GM12801 (cell line): Measurements from ENCODE around the gene EEF2K.

Experiments used
- CTCF ChIP-seq: IDR thresholded peaks from one replicate; pipeline ENCODE4 v1.5.1; 2011; ENCODE audit warnings: control low read depth; ENCODE audit not compliant: insufficient read length; ENCODE audit errors: extremely low read depth

Gene EEF2K

DNA sequence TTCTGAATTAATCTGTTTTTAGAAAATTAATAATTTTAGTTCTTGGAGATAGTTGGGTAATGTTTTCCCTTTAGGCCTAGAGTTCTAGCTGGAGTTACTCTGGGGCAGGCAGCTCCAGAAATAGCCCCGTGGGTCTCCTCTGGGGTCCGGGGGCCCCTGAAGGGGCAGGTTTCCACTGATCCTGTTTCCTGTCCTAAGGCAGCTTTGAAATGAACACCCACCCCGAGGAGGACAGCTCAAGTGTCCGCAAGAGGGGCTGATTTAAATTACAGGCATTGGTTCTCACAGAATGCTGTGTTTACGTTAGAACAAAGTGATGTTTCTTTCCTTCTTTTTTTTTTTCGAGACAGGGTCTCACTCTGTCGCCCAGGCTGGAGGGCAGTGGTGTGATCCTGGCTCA lies 23.8 kb downstream of the EEF2K start:
- no peak for TF ChIP-seq CTCF

- no peak for TF ChIP-seq CTCF
Observed at GRCh38 chr16:22232277-22233036, 26.4 kb downstream of the EEF2K start.

DNA sequence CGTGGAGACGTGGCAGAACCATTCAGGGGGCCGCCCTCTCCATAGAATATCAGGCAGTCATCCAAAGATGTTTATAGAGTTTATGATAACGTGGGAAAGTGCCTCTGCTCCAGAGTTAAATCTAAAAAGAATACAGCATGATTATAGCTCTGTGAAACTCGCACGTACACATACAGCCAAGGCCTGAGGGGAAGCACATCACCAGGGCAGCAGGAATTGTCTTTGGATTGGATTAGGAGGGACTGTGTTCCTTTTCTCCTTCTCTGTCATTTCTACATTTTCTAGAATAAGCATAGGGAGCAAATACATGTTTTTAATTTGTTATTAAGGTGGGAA lies 26.9 kb downstream of the EEF2K start:
- no peak for TF ChIP-seq CTCF

DNA sequence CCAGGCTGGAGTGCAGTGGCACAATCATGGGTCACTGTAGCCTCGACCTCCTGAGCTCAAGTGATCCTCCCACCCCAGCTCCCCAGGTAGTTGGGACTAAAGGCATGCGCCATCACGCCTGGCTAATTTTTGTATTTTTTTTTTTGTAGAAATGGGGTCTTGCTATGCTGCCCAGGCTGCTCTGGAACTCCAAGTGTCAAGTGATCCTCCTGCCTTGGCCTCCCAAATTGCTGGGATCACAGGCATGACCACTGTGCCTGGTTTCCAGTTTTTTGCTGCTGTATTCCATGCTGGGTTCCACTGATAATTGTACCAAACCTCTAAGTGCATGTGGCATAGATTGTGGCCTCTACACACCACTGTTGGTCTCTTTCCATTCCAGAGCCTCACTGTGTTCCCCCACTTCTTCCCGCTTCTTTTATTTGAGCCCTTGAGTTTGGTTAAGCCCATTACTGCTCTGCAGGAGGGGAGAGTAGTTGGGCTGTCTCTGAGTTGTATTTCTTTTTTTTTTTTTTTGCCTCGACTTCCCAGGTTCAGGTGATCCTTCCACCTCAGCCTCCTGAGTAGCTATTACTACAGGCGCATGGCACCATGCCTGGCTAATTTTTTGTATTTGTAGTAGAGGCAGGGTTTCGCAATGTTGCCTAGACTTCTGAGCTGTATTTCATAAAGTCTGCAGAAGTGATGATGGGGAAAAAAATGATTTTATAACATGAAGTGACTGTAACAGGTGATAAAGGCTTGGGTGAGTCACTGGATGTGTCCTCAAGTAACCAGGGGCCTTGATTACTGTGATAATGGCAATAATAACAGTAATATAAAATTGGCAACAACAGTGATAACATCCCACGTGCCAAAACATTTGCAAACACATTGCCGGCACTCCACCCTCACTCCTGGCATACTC lies 30.0 kb downstream of the EEF2K start:
- TF ChIP-seq CTCF: no peak

DNA sequence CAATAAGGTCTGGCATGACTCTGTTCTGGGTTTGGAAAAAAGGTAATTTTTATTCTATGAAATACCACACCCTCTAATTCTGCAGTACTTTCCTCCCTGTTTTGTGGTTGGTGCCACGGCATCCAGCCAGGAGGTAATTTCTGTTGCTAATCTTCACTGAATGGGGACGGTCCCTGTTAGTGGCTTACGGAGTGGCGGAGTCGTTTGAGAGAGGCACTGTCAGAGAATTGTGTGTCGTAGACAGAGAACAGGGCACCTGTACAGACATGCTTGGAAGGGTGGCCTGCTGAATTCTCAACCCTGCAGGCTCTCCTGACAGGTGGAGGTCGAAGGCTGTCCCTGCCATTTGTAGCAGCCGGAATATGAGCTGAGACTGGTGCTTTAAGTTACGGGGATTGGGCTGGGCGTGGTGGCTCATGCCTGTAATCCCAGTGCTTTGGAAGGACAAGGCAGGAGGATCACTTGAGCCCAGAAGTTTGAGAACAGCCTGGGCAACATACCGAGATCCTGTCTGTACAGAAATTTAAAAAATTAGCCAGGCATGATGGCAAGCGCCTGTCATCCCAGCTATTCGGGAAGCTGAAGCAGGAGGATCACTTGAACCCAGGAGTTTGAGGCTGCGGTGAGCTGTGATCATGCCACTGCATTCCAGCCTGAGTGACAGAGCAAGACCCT lies 33.2 kb downstream of the EEF2K start:
- no peak for TF ChIP-seq CTCF

DNA sequence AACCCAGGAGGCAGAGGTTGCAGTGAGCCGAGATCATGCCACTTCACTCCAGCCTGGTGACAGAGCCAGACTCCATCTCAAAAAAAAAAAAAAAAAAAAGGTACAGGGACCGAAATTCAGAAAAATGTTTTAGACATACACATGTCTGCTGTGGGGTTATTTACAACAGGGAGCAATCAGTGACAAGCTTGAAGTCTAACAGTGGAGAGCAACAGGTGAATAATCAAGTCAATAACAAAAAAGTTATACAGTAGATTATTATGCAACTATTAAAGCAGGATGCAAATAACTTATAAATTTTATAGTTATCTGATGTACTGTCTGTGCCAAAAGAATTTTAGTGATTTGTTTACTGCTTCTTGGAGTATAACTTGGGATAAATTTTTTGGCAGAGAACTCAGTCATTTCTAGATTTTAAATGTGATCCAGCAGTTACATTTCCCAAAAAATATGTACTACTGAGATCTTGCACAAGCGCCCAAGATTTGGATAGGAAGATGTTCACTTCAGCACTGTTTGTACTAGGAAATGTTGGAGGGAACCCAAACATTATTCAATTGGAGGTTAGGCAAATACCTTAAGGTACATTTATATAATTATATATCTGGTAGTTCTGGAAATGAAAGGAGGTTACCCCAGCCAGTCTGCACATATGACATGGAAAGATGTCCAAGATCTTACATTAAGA lies 34.1 kb downstream of the EEF2K start:
- no peak for TF ChIP-seq CTCF

DNA sequence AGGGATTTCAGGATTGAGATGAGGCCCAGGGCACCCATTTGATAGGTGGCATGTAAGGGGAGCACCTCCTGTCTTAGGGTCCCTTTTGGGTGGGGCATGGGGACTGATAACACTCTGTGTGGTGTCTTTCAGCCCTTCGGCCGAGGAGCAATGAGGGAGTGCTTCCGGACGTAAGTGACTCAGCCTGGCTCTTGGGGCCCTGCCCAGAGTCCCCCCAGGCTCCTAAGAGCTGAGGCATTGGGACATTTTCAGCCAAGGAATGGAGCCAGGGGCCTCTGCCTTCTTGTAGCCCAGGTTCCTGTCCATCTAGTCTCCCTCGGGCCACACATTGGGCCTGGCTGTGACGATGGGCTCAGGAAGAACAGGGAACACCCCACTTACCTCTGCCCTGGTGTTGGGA lies 44.4 kb downstream of the EEF2K start:
- no peak for TF ChIP-seq CTCF
